ENCODE data around the gene RASGRP4.

Gene RASGRP4

GRCh38 chr19:38394488-38394887 is 31.5 kb downstream of the RASGRP4 start:
- H3K36me3 Mint-ChIP-seq (ENCODE audit: low read depth), result peaks cover 8% of the 10 kb centered on the region
- peaks cover 30% of the 10 kb centered on the region for H3K27me3 Mint-ChIP-seq (ENCODE audit: low read depth)
- H3K27ac Mint-ChIP-seq, result peak overlapping the region; percentile 84
- no peaks in the 10 kb centered on the region for H3K9me3 Mint-ChIP-seq
- H3K4me1 Mint-ChIP-seq (ENCODE audit: low read depth), result peaks cover 19% of the 10 kb centered on the region
- H3K4me3 Mint-ChIP-seq, result peak overlapping the region; percentile 86

GRCh38 chr19:38392707-38393308 is 33.2 kb downstream of the RASGRP4 start:
- peaks cover 37% of the 10 kb centered on the region for H3K27me3 Mint-ChIP-seq (ENCODE audit: low read depth)
- no peak overlapping the region for H3K4me3 Mint-ChIP-seq
- H3K4me1 Mint-ChIP-seq (ENCODE audit: low read depth), result peaks cover 24% of the 10 kb centered on the region
- no peaks in the 10 kb centered on the region for H3K9me3 Mint-ChIP-seq
- peaks cover 8% of the 10 kb centered on the region for H3K36me3 Mint-ChIP-seq (ENCODE audit: low read depth)
- no peak overlapping the region for H3K27ac Mint-ChIP-seq

GRCh38 chr19:38391911-38392464 is 34.0 kb downstream of the RASGRP4 start:
- H3K27ac Mint-ChIP-seq, result no peak overlapping the region
- peaks cover 37% of the 10 kb centered on the region for H3K27me3 Mint-ChIP-seq (ENCODE audit: low read depth)
- no peaks in the 10 kb centered on the region for H3K9me3 Mint-ChIP-seq
- peaks cover 11% of the 10 kb centered on the region for H3K36me3 Mint-ChIP-seq (ENCODE audit: low read depth)
- peaks cover 29% of the 10 kb centered on the region for H3K4me1 Mint-ChIP-seq (ENCODE audit: low read depth)
- no peak overlapping the region for H3K4me3 Mint-ChIP-seq

DNA sequence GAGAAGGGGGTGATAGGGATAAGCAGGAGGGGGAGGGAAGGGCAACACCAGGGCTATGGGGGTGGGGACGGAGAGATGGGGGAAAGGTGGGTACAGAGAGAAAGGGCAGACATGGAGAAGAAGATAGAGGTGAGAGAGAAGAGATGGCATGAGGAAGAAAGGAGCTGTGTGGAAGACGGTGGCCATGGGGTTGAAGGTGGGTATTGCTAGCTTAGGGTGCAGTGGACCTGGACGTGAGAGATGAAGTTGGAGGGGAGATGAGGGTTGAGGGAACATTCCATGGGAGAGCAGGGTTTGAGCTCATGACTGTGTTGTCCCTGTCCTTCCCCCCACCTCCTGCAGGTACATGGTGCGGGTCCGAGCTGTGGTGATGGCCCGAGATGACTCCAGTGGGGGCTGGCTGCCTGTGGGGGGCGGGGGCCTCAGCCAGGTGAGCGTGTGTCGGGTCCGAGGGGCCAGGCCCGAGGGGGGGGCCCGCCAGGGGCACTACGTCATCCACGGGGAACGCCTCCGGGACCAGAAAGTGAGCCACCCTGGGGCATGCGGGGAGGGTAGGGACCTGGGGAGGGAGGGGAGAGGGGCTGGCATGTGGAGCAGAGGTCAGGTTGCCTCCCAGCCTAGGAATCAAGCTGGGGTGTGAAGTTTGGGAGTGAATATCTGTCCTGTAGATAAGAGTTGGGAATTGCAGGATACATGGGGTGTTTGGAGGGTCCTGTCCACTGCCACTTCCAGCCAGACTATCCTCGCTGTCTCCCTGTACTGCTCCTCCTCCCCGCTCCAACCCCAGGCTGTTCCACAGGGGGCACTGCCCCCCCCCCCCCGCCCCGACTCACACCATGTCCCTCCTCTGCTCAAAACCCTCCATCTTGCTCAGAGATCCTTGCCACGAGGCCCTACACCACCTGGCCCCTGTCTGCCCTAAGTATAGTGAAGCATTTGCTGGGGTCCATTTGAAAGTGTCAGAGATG is 35.8 kb downstream of the RASGRP4 start:
- peaks cover 37% of the 10 kb centered on the region for H3K27me3 Mint-ChIP-seq (ENCODE audit: low read depth)
- no peaks in the 10 kb centered on the region for H3K9me3 Mint-ChIP-seq
- peak overlapping the region; percentile 30 for H3K4me3 Mint-ChIP-seq
- no peak overlapping the region for H3K27ac Mint-ChIP-seq
- peaks cover 23% of the 10 kb centered on the region for H3K4me1 Mint-ChIP-seq (ENCODE audit: low read depth)
- H3K36me3 Mint-ChIP-seq (ENCODE audit: low read depth), result peaks cover 11% of the 10 kb centered on the region

- peaks cover 13% of the 10 kb centered on the region for H3K36me3 Mint-ChIP-seq (ENCODE audit: low read depth)
- H3K4me3 Mint-ChIP-seq, result peak overlapping the region; percentile 54
- H3K4me1 Mint-ChIP-seq (ENCODE audit: low read depth), result peaks cover 18% of the 10 kb centered on the region
- no peaks in the 10 kb centered on the region for H3K9me3 Mint-ChIP-seq
- H3K27ac Mint-ChIP-seq, result peak overlapping the region; percentile 41
- H3K27me3 Mint-ChIP-seq (ENCODE audit: low read depth), result peaks cover 37% of the 10 kb centered on the region
Measured at GRCh38 chr19:38389101-38389925, 36.7 kb downstream of the RASGRP4 start.

GRCh38 chr19:38388349-38389100 is 37.5 kb downstream of the RASGRP4 start, which contains the start of gene SPRED3:
Gene SPRED3 (plus strand): TSS chr19:38388697. CDS start chr19:38390303, 1,606 bp downstream.
- Mint-ChIP-seq H3K4me3 (peak within 1 kb of the TSS; percentile 92), H3K9me3 (no peaks in the 10 kb centered on the region), H3K4me1 (ENCODE audit: low read depth) (peaks cover 15% of the 10 kb centered on the region), H3K27me3 (ENCODE audit: low read depth) (peaks cover 31% of the 10 kb centered on the region), H3K36me3 (ENCODE audit: low read depth) (peaks cover 14% of the 10 kb centered on the region), H3K27ac (peak within 1 kb of the TSS; percentile 87)

GRCh38 chr19:38387550-38388348 is 38.3 kb downstream of the RASGRP4 start, which contains the start of gene GGN:
Gene GGN (minus strand): TSS chr19:38388034. CDS start chr19:38387261, 773 bp downstream.
- Mint-ChIP-seq H3K9me3 (no peaks in the 10 kb centered on the region), H3K27me3 (ENCODE audit: low read depth) (peaks cover 27% of the 10 kb centered on the region), H3K36me3 (ENCODE audit: low read depth) (peaks cover 19% of the 10 kb centered on the region)

DNA sequence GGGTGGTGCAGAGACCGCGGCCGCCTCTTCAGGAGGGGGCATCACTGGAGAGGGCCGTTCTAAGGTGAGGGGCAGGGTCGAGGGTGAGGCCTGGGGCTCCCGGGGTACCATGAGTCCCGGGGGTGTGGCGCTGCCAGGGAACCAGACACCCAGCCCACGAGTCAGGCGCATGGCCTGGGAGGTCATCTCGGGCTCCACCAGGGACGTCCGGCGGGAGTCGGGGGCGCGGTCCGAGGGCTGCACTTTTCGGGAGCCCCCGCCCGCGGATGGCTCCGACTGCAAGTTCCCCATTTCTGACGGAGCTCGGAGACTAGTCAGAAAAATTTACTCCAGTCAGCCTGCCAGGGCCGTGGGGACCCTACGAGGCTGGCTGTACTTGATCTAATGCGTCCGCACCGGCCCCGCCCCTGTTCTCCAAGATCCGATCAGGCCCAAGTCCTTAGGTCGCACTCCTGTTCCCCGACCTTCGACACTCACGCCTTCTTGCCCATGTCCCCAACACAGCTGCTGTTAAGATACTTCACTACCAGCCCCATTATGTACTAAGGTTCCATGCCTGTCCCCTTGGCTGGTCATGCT is 39.0 kb downstream of the RASGRP4 start:
- no peaks in the 10 kb centered on the region for H3K9me3 Mint-ChIP-seq
- peak overlapping the region; percentile 92 for H3K4me3 Mint-ChIP-seq
- H3K27ac Mint-ChIP-seq, result peak overlapping the region; percentile 71
- H3K36me3 Mint-ChIP-seq (ENCODE audit: low read depth), result peaks cover 17% of the 10 kb centered on the region
- H3K27me3 Mint-ChIP-seq (ENCODE audit: low read depth), result peaks cover 25% of the 10 kb centered on the region
- peaks cover 12% of the 10 kb centered on the region for H3K4me1 Mint-ChIP-seq (ENCODE audit: low read depth)

More at GRCh38 chr19:38387550-38388348, 38.3 kb downstream of the RASGRP4 start, which contains the start of gene GGN:
- H3K27ac Mint-ChIP-seq, result peak within 1 kb of the TSS; percentile 87
- H3K4me1 Mint-ChIP-seq (ENCODE audit: low read depth), result peaks cover 13% of the 10 kb centered on the region
- H3K4me3 Mint-ChIP-seq, result peak within 1 kb of the TSS; percentile 92

DNA sequence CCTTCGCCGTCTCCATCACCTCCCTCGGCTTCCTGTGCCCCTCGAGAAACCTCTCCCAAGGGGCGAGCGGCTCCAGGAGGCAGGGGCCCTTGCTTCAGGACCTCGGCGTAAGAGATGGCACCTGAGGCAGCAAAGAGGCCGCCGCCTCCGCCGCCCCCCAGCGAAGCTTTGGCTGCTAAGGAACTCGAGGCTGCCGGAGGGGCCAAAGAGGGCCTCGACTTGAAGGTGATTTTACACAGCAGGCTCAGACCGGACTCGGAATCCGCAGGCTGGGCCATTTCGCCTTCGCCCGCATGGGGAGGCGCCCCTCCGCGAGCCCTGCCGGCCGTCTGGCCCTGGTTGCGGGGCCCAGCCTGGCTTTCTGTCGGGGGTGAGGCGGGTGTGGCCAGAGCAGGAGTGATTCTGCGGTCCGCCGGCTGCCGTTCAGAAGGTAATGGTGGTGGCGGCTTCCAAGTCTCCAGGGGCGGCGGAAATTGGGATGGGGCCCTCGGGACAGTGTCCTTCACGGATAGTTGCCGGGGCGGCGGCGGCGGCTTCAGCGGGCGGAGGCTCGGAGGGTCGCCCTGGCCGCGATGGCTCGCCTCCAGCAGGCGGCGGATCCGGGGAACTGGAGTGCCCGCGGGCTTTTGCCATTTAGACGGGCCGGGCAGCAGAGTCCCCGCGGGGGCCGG is 39.6 kb downstream of the RASGRP4 start:
- peaks cover 23% of the 10 kb centered on the region for H3K27me3 Mint-ChIP-seq (ENCODE audit: low read depth)

GRCh38 chr19:38385804-38386257 is 40.2 kb downstream of the RASGRP4 start:
- Mint-ChIP-seq H3K4me3 (no peak overlapping the region), H3K27ac (no peak overlapping the region), H3K36me3 (ENCODE audit: low read depth) (peaks cover 26% of the 10 kb centered on the region), H3K4me1 (ENCODE audit: low read depth) (peaks cover 12% of the 10 kb centered on the region), H3K9me3 (no peaks in the 10 kb centered on the region), H3K27me3 (ENCODE audit: low read depth) (peaks cover 17% of the 10 kb centered on the region)

More for the DNA sequence above, 39.6 kb downstream of the RASGRP4 start:
- H3K4me3 Mint-ChIP-seq, result no peak overlapping the region
- peaks cover 12% of the 10 kb centered on the region for H3K4me1 Mint-ChIP-seq (ENCODE audit: low read depth)
- H3K36me3 Mint-ChIP-seq (ENCODE audit: low read depth), result peaks cover 22% of the 10 kb centered on the region
- no peak overlapping the region for H3K27ac Mint-ChIP-seq
- no peaks in the 10 kb centered on the region for H3K9me3 Mint-ChIP-seq

DNA sequence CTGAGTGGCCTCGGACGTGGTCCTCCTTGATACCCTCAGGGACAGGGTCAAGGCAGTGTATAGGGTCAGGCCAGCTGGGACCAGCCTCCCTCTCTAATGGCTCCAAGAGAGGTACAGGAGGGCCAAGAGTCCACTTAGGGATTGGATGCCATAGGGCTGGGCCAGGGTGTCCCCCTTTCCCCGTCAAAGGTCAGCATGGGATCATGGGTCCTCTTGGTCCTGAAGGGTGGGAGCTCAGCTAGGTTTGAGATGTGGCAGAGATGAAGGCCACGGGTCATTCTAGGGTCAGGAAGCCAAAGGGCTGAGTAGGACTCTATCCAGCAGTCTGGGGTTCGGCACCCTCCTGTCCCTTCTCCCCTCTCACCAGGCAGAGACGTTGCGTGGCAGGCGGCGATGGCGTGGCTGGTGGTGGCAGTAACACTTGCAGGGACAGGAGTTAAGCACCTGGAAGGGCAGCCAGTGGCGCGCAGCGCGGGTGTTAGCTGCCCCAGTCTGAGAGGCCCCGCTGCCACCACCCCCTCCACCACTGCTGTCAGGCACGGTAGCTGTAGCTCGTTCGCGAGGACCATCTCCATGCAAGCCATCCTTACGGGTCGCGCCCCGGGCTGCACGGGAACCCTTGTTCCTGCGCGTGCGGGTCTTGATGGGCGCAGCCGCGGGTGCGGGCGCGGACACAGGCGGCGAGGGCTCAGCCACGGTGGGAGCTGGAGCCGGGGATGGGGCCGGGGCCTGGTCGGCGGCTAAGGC is 40.8 kb downstream of the RASGRP4 start:
- Mint-ChIP-seq H3K27me3 (ENCODE audit: low read depth) (peaks cover 14% of the 10 kb centered on the region), H3K4me3 (no peak overlapping the region)

More for the DNA sequence above, 40.8 kb downstream of the RASGRP4 start:
- Mint-ChIP-seq H3K4me1 (ENCODE audit: low read depth) (peaks cover 12% of the 10 kb centered on the region), H3K36me3 (ENCODE audit: low read depth) (peaks cover 29% of the 10 kb centered on the region), H3K27ac (no peak overlapping the region), H3K9me3 (no peaks in the 10 kb centered on the region)

Measured in T-helper 1 cell treated with Interleukin-12 subunit alpha and Interleukin-12 subunit beta and Interleukin-4 antibody, amounts not matched to agents 30 μg/mL and 1 μg/mL, for 36 hours (primary cell).